ENCODE results near the gene ELL3. TPM values are rescaled to one million over a fixed set of nuclear protein-coding genes. Genes with fewer than 3 reads are reported as not detected.

ELL3 gene
- total and polyA plus RNA-seq, 2 of the 8 experiments (the other 6 are each of a cell fraction or from before 2014, with no cell fraction given) = 9.2 to 13.7 TPM

DNA sequence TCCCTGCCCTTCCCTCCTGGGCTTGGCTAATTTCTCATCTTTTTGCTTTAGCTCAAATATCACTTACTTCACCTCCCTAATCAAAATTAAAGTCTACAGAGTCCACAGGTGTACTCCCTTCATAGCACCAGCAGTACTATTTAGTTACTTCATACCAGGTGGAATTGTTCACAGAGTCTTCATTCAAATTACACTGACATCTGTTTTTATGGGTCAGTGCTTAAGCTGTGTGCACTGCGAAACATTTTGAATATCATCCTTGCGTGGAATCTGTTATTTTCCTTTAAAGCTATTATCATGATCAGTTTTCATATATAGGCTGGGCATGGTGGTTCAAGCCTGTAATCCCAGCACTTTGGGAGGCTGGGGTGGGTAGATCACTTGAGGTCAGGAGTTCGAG is 12.6 kb upstream of the ELL3 start (continued):
- TF ChIP-seq, protein P1, sequence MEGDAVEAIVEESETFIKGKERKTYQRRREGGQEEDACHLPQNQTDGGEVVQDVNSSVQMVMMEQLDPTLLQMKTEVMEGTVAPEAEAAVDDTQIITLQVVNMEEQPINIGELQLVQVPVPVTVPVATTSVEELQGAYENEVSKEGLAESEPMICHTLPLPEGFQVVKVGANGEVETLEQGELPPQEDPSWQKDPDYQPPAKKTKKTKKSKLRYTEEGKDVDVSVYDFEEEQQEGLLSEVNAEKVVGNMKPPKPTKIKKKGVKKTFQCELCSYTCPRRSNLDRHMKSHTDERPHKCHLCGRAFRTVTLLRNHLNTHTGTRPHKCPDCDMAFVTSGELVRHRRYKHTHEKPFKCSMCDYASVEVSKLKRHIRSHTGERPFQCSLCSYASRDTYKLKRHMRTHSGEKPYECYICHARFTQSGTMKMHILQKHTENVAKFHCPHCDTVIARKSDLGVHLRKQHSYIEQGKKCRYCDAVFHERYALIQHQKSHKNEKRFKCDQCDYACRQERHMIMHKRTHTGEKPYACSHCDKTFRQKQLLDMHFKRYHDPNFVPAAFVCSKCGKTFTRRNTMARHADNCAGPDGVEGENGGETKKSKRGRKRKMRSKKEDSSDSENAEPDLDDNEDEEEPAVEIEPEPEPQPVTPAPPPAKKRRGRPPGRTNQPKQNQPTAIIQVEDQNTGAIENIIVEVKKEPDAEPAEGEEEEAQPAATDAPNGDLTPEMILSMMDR (IDR thresholded peaks at IDR 0.05; ENCODE audit: control extremely low read depth in 1 of 3, insufficient read depth in 1 of 3, low read depth in 1 of 3, low read length in 3 of 3) = no peak
- TF ChIP-seq HDAC2 (IDR thresholded peaks at IDR 0.05; ENCODE audit: borderline replicate concordance in 1 of 2, low read depth in 2 of 2, low read length in 2 of 2) (no peak), CBX5 (IDR thresholded peaks at IDR 0.05; ENCODE audit: low read depth, low read length) (no peak)
